ENCODE results near the gene MSL3. TPM values are rescaled to one million over a fixed set of nuclear protein-coding genes. Genes with fewer than 3 reads are reported as not detected.

MSL3 gene
- total and polyA plus RNA-seq, 12 donors: 12.0 to 43.7 (median 19.3) TPM

- TF ChIP-seq CTCF (IDR thresholded peaks at IDR 0.05) (no peak), POLR2A (IDR thresholded peaks at IDR 0.05) (no peak)
- 46 to 60% (median 57%) methylated on average over 5 of the region's 5 CpGs for WGBS, 4 donors
- Histone ChIP-seq H3K4me1 (replicated peaks in 1 of 2) (no peaks in the 10 kb centered on the region), H3K4me3 (no peak overlapping the region), H3K27me3 (no peaks in the 10 kb centered on the region), H3K27ac (no peak overlapping the region), H3K9me3 (replicated peaks in 1 of 3) (no peaks in the 10 kb centered on the region), H3K36me3 (replicated peaks in 1 of 2) (no peaks in the 10 kb centered on the region)
- intact Hi-C loops (cut with DNase I): no loop called here
- DNase-seq: no peak
Observed at GRCh38 chrX:11786862-11787261, 28.8 kb downstream of the MSL3 start.

- intact Hi-C loops (cut with DNase I): no loop called here
- 14 to 29% (median 22%) methylated on average over 12 to 18 of the region's 18 CpGs for WGBS, 4 donors
- Histone ChIP-seq H3K27ac (no peak overlapping the region), H3K4me1 (replicated peaks in 1 of 2) (no peaks in the 10 kb centered on the region), H3K9me3 (replicated peaks in 1 of 3) (no peaks in the 10 kb centered on the region), H3K4me3 (peak overlapping the region in 1 of 4 donors; percentile 22), H3K36me3 (replicated peaks in 1 of 2) (no peaks in the 10 kb centered on the region), H3K27me3 (no peaks in the 10 kb centered on the region)
- DNase-seq: peak; percentile 51 to 68 (median 60)
- peak; percentile 11 to 48 (median 30) for TF ChIP-seq CTCF (IDR thresholded peaks at IDR 0.05)
- no peak for TF ChIP-seq POLR2A (IDR thresholded peaks at IDR 0.05)
Observed at GRCh38 chrX:11787564-11787963, 29.5 kb downstream of the MSL3 start.

DNA sequence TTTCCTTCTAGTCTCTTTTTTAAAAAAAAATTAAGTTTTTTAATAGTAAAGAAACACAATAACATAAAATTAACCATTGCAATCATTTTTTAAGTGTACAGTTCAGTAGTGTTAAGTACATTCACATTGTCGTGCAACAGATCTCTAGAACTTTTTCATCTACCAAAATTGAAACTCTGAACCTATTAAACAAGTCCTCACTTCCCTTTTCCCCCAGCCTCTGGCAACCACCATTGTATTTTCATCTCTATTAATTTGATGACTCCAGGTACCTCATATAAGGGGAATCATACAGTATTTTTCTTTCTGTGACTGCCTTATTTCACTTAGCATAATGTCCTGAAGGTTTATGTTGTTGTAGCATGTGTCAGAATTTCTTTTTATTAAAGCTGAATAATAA is 31.8 kb downstream of the MSL3 start:
- H3K4me3 ChIP-seq: no peak overlapping the region
- 68 to 83% (median 74%) methylated on average over 1 of the region's 1 CpG for WGBS, 4 donors
- H3K27ac ChIP-seq: no peak overlapping the region
- TF ChIP-seq POLR2A (IDR thresholded peaks at IDR 0.05) (no peak), CTCF (IDR thresholded peaks at IDR 0.05) (no peak)
- H3K36me3 ChIP-seq (replicated peaks in 1 of 2): no peaks in the 10 kb centered on the region
- H3K4me1 ChIP-seq (replicated peaks in 1 of 2): no peaks in the 10 kb centered on the region
- H3K9me3 ChIP-seq (replicated peaks in 1 of 3): no peaks in the 10 kb centered on the region
- intact Hi-C loops (cut with DNase I): no loop called here
- no peak for DNase-seq
- H3K27me3 ChIP-seq: no peaks in the 10 kb centered on the region

DNA sequence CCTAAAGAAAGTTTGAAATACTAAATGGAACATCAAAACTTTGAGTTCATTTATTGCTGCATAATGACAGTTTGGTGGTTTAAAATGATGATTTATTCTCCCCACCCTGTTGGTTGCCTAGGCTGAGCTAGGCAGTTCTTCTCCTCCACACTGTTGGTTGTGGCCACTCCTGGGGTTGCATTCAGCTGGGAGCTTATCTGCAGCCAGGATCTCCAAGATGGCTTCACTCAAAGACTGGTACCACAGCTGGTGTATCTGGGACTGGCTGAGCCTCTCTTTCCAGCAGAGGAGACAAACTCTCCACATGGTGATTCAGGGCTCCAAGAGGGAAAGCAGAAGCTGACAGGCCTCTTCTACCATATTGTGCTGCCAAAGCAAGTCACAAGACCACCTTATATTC is 33.1 kb downstream of the MSL3 start:
- Histone ChIP-seq H3K27me3 (peaks cover 4% of the 10 kb centered on the region), H3K4me1 (replicated peaks in 1 of 2) (no peaks in the 10 kb centered on the region), H3K27ac (no peak overlapping the region), H3K9me3 (replicated peaks in 1 of 3) (no peaks in the 10 kb centered on the region), H3K36me3 (replicated peaks in 1 of 2) (no peaks in the 10 kb centered on the region), H3K4me3 (no peak overlapping the region)
- TF ChIP-seq POLR2A (IDR thresholded peaks at IDR 0.05) (no peak), CTCF (IDR thresholded peaks at IDR 0.05) (no peak)
- intact Hi-C loops (cut with DNase I): no loop called here
- no peak for DNase-seq

Measured in adrenal gland (tissue), 12 donors.